Transverse colon (tissue), 4 donors: Measurements from ENCODE around the gene B3GALT5.

ENCODE experiments used
- CTCF ChIP-seq, 5 experiments: fragments of 200-600 bp in 3 of 5; fragments of 450-650 bp in 2 of 5; sonication (generic) in 3 of 5; IDR thresholded peaks; 1 replicate in 2 of 5; 2 replicates in 3 of 5; pipeline ENCODE4 v1.5.1; 2016 to 2017; ENCODE audit warnings: antibody characterized with exemption in 5 of 5, inconsistent platforms in 3 of 5, mild to moderate bottlenecking in 2 of 5, moderate library complexity in 1 of 5
- POLR2A ChIP-seq: fragments of 450-650 bp; IDR thresholded peaks from one replicate; pipeline ENCODE4 v1.6.1; 2016; ENCODE audit warnings: antibody characterized with exemption, mild to moderate bottlenecking, moderate library complexity
- POLR2AphosphoS5 ChIP-seq, 3 donors: sonication (generic); formaldehyde crosslinking; IDR thresholded peaks; one replicate each; pipeline ENCODE4 v1.6.1; 2016; ENCODE audit warnings: antibody characterized with exemption in 3 of 3

- no peak for TF ChIP-seq POLR2A
- TF ChIP-seq CTCF (IDR thresholded peaks at IDR 0.05), result no peak
- TF ChIP-seq POLR2AphosphoS5 (IDR thresholded peaks at IDR 0.05), result no peak
These were observed 69.1 kb downstream of the B3GALT5 start for GRCh38 chr21:39681845-39682244.
